Measurements from ENCODE around the gene TAX1BP3.
"Not testable (repeated sequence)": the region's sequence is repeated elsewhere in the genome, so short reads cannot be mapped to it uniquely, and the experiment has no call there.

TAX1BP3 gene
- 0.52 to 1.4 (median 0.78) reads per million in 3 donors for total RNA-seq

- Histone ChIP-seq H3K36me3 (ENCODE audit: control insufficient read depth, insufficient read depth, low read length) (peaks cover 4% of the 10 kb centered on the region), H3K27ac (ENCODE audit: insufficient read depth, low read length, poor library complexity, severe bottlenecking) (peak within 1 kb of the TSS; percentile 88), H3K9me3 (ENCODE audit: control insufficient read depth, low read length) (no peaks in the 10 kb centered on the region), H3K4me1 (ENCODE audit: control insufficient read depth, insufficient read depth, low read length, poor library complexity, severe bottlenecking) (peaks cover 22% of the 10 kb centered on the region), H3K4me3 (ENCODE audit: insufficient read depth, low read depth, low read length, poor library complexity, severe bottlenecking) (peak within 1 kb of the TSS; percentile 100), H3K27me3 (replicated peaks; ENCODE audit: control insufficient read depth, insufficient read depth, low read length, poor library complexity, severe bottlenecking) (no peaks in the 10 kb centered on the region)
- DNase-seq, result peak; percentile 97 to 98 (median 98)
Measured at GRCh38 chr17:3668279-3669084, at the start of gene TAX1BP3, which contains the start of gene EMC6. Gene TAX1BP3, minus strand, starts transcription at chr17:3668578. Its CDS starts 52 bp downstream, at chr17:3668526. Gene EMC6, plus strand, starts transcription at chr17:3668812. Its CDS starts 335 bp downstream, at chr17:3669147.

GRCh38 chr17:3715296-3715695, 46.9 kb upstream of the TAX1BP3 start:
- H3K27ac ChIP-seq (ENCODE audit: insufficient read depth, low read length, poor library complexity, severe bottlenecking), result no peak overlapping the region
- H3K27me3 ChIP-seq (replicated peaks; ENCODE audit: control insufficient read depth, insufficient read depth, low read length, poor library complexity, severe bottlenecking), result no peaks in the 10 kb centered on the region
- peaks cover 36% of the 10 kb centered on the region for H3K36me3 ChIP-seq (ENCODE audit: control insufficient read depth, insufficient read depth, low read length)
- peaks cover 19% of the 10 kb centered on the region for H3K4me1 ChIP-seq (ENCODE audit: control insufficient read depth, insufficient read depth, low read length, poor library complexity, severe bottlenecking)
- H3K9me3 ChIP-seq (ENCODE audit: control insufficient read depth, low read length), result no peaks in the 10 kb centered on the region
- DNase-seq, result no peak
- no peak overlapping the region for H3K4me3 ChIP-seq (ENCODE audit: insufficient read depth, low read depth, low read length, poor library complexity, severe bottlenecking)

GRCh38 chr17:3712811-3713463, 44.6 kb upstream of the TAX1BP3 start:
- peaks cover 19% of the 10 kb centered on the region for H3K4me1 ChIP-seq (ENCODE audit: control insufficient read depth, insufficient read depth, low read length, poor library complexity, severe bottlenecking)
- H3K27ac ChIP-seq (ENCODE audit: insufficient read depth, low read length, poor library complexity, severe bottlenecking), result no peak overlapping the region
- no peak overlapping the region for H3K4me3 ChIP-seq (ENCODE audit: insufficient read depth, low read depth, low read length, poor library complexity, severe bottlenecking)
- no peak for DNase-seq
- H3K36me3 ChIP-seq (ENCODE audit: control insufficient read depth, insufficient read depth, low read length), result peaks cover 30% of the 10 kb centered on the region
- no peaks in the 10 kb centered on the region for H3K27me3 ChIP-seq (replicated peaks; ENCODE audit: control insufficient read depth, insufficient read depth, low read length, poor library complexity, severe bottlenecking)
- H3K9me3 ChIP-seq (ENCODE audit: control insufficient read depth, low read length), result no peaks in the 10 kb centered on the region

- peak; percentile 57 to 71 (median 67) for DNase-seq
Measured at GRCh38 chr17:3710951-3711383, 42.6 kb upstream of the TAX1BP3 start.

GRCh38 chr17:3708366-3708765, 40.0 kb upstream of the TAX1BP3 start:
- Histone ChIP-seq H3K4me1 (ENCODE audit: control insufficient read depth, insufficient read depth, low read length, poor library complexity, severe bottlenecking) (peaks cover 18% of the 10 kb centered on the region), H3K36me3 (ENCODE audit: control insufficient read depth, insufficient read depth, low read length) (no peaks in the 10 kb centered on the region), H3K27ac (ENCODE audit: insufficient read depth, low read length, poor library complexity, severe bottlenecking) (no peak overlapping the region), H3K9me3 (ENCODE audit: control insufficient read depth, low read length) (no peaks in the 10 kb centered on the region), H3K4me3 (ENCODE audit: insufficient read depth, low read depth, low read length, poor library complexity, severe bottlenecking) (no peak overlapping the region), H3K27me3 (replicated peaks; ENCODE audit: control insufficient read depth, insufficient read depth, low read length, poor library complexity, severe bottlenecking) (no peaks in the 10 kb centered on the region)
- DNase-seq, result no peak

More at GRCh38 chr17:3710951-3711383, 42.6 kb upstream of the TAX1BP3 start:
- Histone ChIP-seq H3K4me1 (ENCODE audit: control insufficient read depth, insufficient read depth, low read length, poor library complexity, severe bottlenecking) (peaks cover 19% of the 10 kb centered on the region), H3K4me3 (ENCODE audit: insufficient read depth, low read depth, low read length, poor library complexity, severe bottlenecking) (no peak overlapping the region), H3K27ac (ENCODE audit: insufficient read depth, low read length, poor library complexity, severe bottlenecking) (peak overlapping the region; percentile 2), H3K9me3 (ENCODE audit: control insufficient read depth, low read length) (no peaks in the 10 kb centered on the region), H3K36me3 (ENCODE audit: control insufficient read depth, insufficient read depth, low read length) (peaks cover 13% of the 10 kb centered on the region), H3K27me3 (replicated peaks; ENCODE audit: control insufficient read depth, insufficient read depth, low read length, poor library complexity, severe bottlenecking) (no peaks in the 10 kb centered on the region)

- not testable (repeated sequence) for DNase-seq; H3K27me3 ChIP-seq (replicated peaks; ENCODE audit: control insufficient read depth, insufficient read depth, low read length, poor library complexity, severe bottlenecking); H3K36me3 ChIP-seq (ENCODE audit: control insufficient read depth, insufficient read depth, low read length); H3K27ac ChIP-seq (ENCODE audit: insufficient read depth, low read length, poor library complexity, severe bottlenecking); H3K4me3 ChIP-seq (ENCODE audit: insufficient read depth, low read depth, low read length, poor library complexity, severe bottlenecking); H3K9me3 ChIP-seq (ENCODE audit: control insufficient read depth, low read length); H3K4me1 ChIP-seq (ENCODE audit: control insufficient read depth, insufficient read depth, low read length, poor library complexity, severe bottlenecking)
Measured at GRCh38 chr17:3705718-3705984, 37.3 kb upstream of the TAX1BP3 start.

- H3K36me3 ChIP-seq (ENCODE audit: control insufficient read depth, insufficient read depth, low read length), result no peaks in the 10 kb centered on the region
- no peaks in the 10 kb centered on the region for H3K9me3 ChIP-seq (ENCODE audit: control insufficient read depth, low read length)
- H3K4me3 ChIP-seq (ENCODE audit: insufficient read depth, low read depth, low read length, poor library complexity, severe bottlenecking), result no peak overlapping the region
- H3K4me1 ChIP-seq (ENCODE audit: control insufficient read depth, insufficient read depth, low read length, poor library complexity, severe bottlenecking), result no peaks in the 10 kb centered on the region
- H3K27me3 ChIP-seq (replicated peaks; ENCODE audit: control insufficient read depth, insufficient read depth, low read length, poor library complexity, severe bottlenecking), result no peaks in the 10 kb centered on the region
- DNase-seq, result no peak
- no peak overlapping the region for H3K27ac ChIP-seq (ENCODE audit: insufficient read depth, low read length, poor library complexity, severe bottlenecking)
Measured at GRCh38 chr17:3704931-3705717, 36.7 kb upstream of the TAX1BP3 start.

GRCh38 chr17:3702041-3702539, 33.7 kb upstream of the TAX1BP3 start:
- H3K4me3 ChIP-seq (ENCODE audit: insufficient read depth, low read depth, low read length, poor library complexity, severe bottlenecking); H3K27ac ChIP-seq (ENCODE audit: insufficient read depth, low read length, poor library complexity, severe bottlenecking); DNase-seq; H3K4me1 ChIP-seq (ENCODE audit: control insufficient read depth, insufficient read depth, low read length, poor library complexity, severe bottlenecking); H3K9me3 ChIP-seq (ENCODE audit: control insufficient read depth, low read length); H3K36me3 ChIP-seq (ENCODE audit: control insufficient read depth, insufficient read depth, low read length); H3K27me3 ChIP-seq (replicated peaks; ENCODE audit: control insufficient read depth, insufficient read depth, low read length, poor library complexity, severe bottlenecking): not testable (repeated sequence)

GRCh38 chr17:3699951-3700350, 31.6 kb upstream of the TAX1BP3 start:
- no peaks in the 10 kb centered on the region for H3K27me3 ChIP-seq (replicated peaks; ENCODE audit: control insufficient read depth, insufficient read depth, low read length, poor library complexity, severe bottlenecking)
- H3K4me3 ChIP-seq (ENCODE audit: insufficient read depth, low read depth, low read length, poor library complexity, severe bottlenecking), result no peak overlapping the region
- H3K4me1 ChIP-seq (ENCODE audit: control insufficient read depth, insufficient read depth, low read length, poor library complexity, severe bottlenecking), result peaks cover 8% of the 10 kb centered on the region
- H3K27ac ChIP-seq (ENCODE audit: insufficient read depth, low read length, poor library complexity, severe bottlenecking), result no peak overlapping the region
- no peak for DNase-seq
- no peaks in the 10 kb centered on the region for H3K36me3 ChIP-seq (ENCODE audit: control insufficient read depth, insufficient read depth, low read length)
- no peaks in the 10 kb centered on the region for H3K9me3 ChIP-seq (ENCODE audit: control insufficient read depth, low read length)
